Neuronal stem cell (in vitro differentiated cells): Measurements from ENCODE around the gene ZNF274.
A peak's percentile ranks its signal among the peaks of the same experiment; 100 is the strongest.

Experiments
- DNase-seq: peaks from one replicate; pipeline ENCODE4 v3.0.0-alpha.2; 2013; ENCODE audit warnings: low spot score
- H2AFZ ChIP-seq: one replicate; pipeline ENCODE4 v1.6.1; 2013; ENCODE audit warnings: mild to moderate bottlenecking, low read length, inconsistent platforms
- H2AK5ac ChIP-seq: 2 replicates; pipeline ENCODE4 v1.6.1; 2013; ENCODE audit warnings: low read depth, mild to moderate bottlenecking, inconsistent platforms, low read length, moderate library complexity, mixed read lengths
- H2BK120ac ChIP-seq: 2 replicates; pipeline ENCODE4 v1.6.1; 2013; ENCODE audit warnings: low read depth, mild to moderate bottlenecking, inconsistent platforms, low read length, moderate library complexity, mixed read lengths
- H2BK12ac ChIP-seq: one replicate; pipeline ENCODE4 v1.6.1; 2013; ENCODE audit warnings: low read length, inconsistent platforms
- H2BK15ac ChIP-seq: 2 replicates; pipeline ENCODE4 v1.6.1; 2013; ENCODE audit warnings: mild to moderate bottlenecking, low read length, inconsistent platforms, mixed read lengths
- H2BK5ac ChIP-seq: one replicate; pipeline ENCODE4 v1.6.1; 2013; ENCODE audit warnings: inconsistent platforms, mild to moderate bottlenecking, low read length, moderate library complexity
- H3K14ac ChIP-seq: one replicate; pipeline ENCODE4 v1.6.1; 2013; ENCODE audit warnings: low read length, inconsistent platforms
- H3K18ac ChIP-seq: 2 replicates; pipeline ENCODE4 v1.6.1; 2013; ENCODE audit warnings: low read length, inconsistent platforms
- H3K23ac ChIP-seq: 2 replicates; pipeline ENCODE4 v1.6.1; 2013; ENCODE audit warnings: low read depth, mild to moderate bottlenecking, mixed read lengths, low read length, inconsistent platforms; ENCODE audit not compliant: poor library complexity
- H3K27ac ChIP-seq: replicated peaks from 3 replicates; pipeline ENCODE4 v1.5.1; 2013; ENCODE audit warnings: low read length, inconsistent platforms
- H3K27me3 ChIP-seq, 3 experiments: 2 replicates each; pipeline ENCODE4 v1.6.1; 2013; ENCODE audit warnings: low read length in 3 of 3, mild to moderate bottlenecking in 2 of 3, inconsistent platforms in 1 of 3, low read depth in 1 of 3, mixed read lengths in 1 of 3, moderate library complexity in 1 of 3; ENCODE audit not compliant: control insufficient read depth in 3 of 3, insufficient read depth in 3 of 3
- H3K36me3 ChIP-seq, 2 donors: replicated peaks in 1 of 2; 2 replicates each; pipeline ENCODE4 v1.6.1; 2013; ENCODE audit warnings: low read length in 2 of 2; ENCODE audit not compliant: control insufficient read depth in 2 of 2, insufficient read depth in 2 of 2
- H3K4ac ChIP-seq: 2 replicates; pipeline ENCODE4 v1.6.1; 2013; ENCODE audit warnings: inconsistent platforms, mild to moderate bottlenecking, low read length, moderate library complexity
- H3K4me1 ChIP-seq, 2 donors: 1 replicate in 1 of 2; 2 replicates in 1 of 2; pipeline ENCODE4 v1.6.1; 2013; ENCODE audit warnings: low read length in 2 of 2, low read depth in 1 of 2; ENCODE audit not compliant: control insufficient read depth in 2 of 2, insufficient read depth in 1 of 2
- H3K4me2 ChIP-seq: one replicate; pipeline ENCODE4 v1.6.1; 2013; ENCODE audit warnings: mild to moderate bottlenecking, low read length, inconsistent platforms; ENCODE audit not compliant: insufficient read depth, poor library complexity, severe bottlenecking
- H3K4me3 ChIP-seq, 2 donors: 2 replicates each; pipeline ENCODE4 v1.5.1; 2013; ENCODE audit warnings: low read length in 2 of 2, mild to moderate bottlenecking in 2 of 2, inconsistent platforms in 1 of 2, moderate library complexity in 1 of 2
- H3K79me1 ChIP-seq: one replicate; pipeline ENCODE4 v1.6.1; 2013; ENCODE audit warnings: low read depth, mild to moderate bottlenecking, inconsistent platforms, low read length, moderate library complexity
- H3K9ac ChIP-seq: one replicate; pipeline ENCODE4 v1.6.1; 2013; ENCODE audit warnings: mild to moderate bottlenecking, low read depth, low read length, inconsistent platforms; ENCODE audit not compliant: poor library complexity
- H3K9me3 ChIP-seq, 2 donors: replicated peaks in 1 of 2; 2 replicates each; pipeline versions ENCODE3 to v1.6.1; 2013; ENCODE audit warnings: low read length in 2 of 2, mild to moderate bottlenecking in 2 of 2, inconsistent platforms in 1 of 2, low read depth in 1 of 2, mixed read lengths in 1 of 2, moderate library complexity in 1 of 2; ENCODE audit not compliant: control insufficient read depth in 2 of 2, insufficient read depth in 1 of 2
- H4K8ac ChIP-seq: one replicate; pipeline ENCODE4 v1.6.1; 2013; ENCODE audit warnings: low read depth, mild to moderate bottlenecking, inconsistent platforms, low read length, moderate library complexity
- H4K91ac ChIP-seq: one replicate; pipeline ENCODE4 v1.6.1; 2013; ENCODE audit warnings: low read length, low read depth, mild to moderate bottlenecking, inconsistent platforms; ENCODE audit not compliant: poor library complexity
- WGBS, 2 donors: extraction: QIAGEN DNeasy Blood & Tissue Kit; methylation state at CpG; one replicate each; pipeline ENCODE4 v1.1.7; 2013; ENCODE audit warnings: missing lambda C conversion rate in 2 of 2, mixed read lengths in 1 of 2; ENCODE audit not compliant: insufficient read length in 2 of 2, insufficient replicate concordance in 1 of 2; ENCODE audit errors: extremely low coverage in 2 of 2; 5-methylcytosine and 5-hydroxymethylcytosine counted together

Gene ZNF274

GRCh38 chr19:58154679-58155648 lies 27.9 kb upstream of the ZNF274 start:
- Histone ChIP-seq H3K9ac (peak overlapping the region; percentile 90), H2BK120ac (no peak overlapping the region), H3K4me1 (peaks cover 0 to 3% of the 10 kb centered on the region in 2 donors), H3K27ac (peak overlapping the region; percentile 78), H3K79me1 (peaks cover 4% of the 10 kb centered on the region), H3K36me3 (no peaks in the 10 kb centered on the region), H3K18ac (peak overlapping the region; percentile 98), H3K4ac (no peak overlapping the region), H2BK12ac (peak overlapping the region; percentile 66), H3K4me3 (peak overlapping the region; percentile 85 to 96), H4K91ac (peak overlapping the region; percentile 53), H3K9me3 (peaks cover 4 to 49% of the 10 kb centered on the region in 2 donors), H2AFZ (peak overlapping the region; percentile 99), H2BK5ac (peak overlapping the region; percentile 94), H3K4me2 (peak overlapping the region; percentile 80), H4K8ac (no peak overlapping the region), H3K14ac (peak overlapping the region; percentile 64), H2AK5ac (peak overlapping the region; percentile 15), H3K23ac (peak overlapping the region; percentile 98), H2BK15ac (peak overlapping the region; percentile 92), H3K27me3 (no peaks in the 10 kb centered on the region)
- WGBS, 2 donors = no CpG with 5 or more reads among the region's 85 CpGs
- DNase-seq = peak; percentile 97

DNA sequence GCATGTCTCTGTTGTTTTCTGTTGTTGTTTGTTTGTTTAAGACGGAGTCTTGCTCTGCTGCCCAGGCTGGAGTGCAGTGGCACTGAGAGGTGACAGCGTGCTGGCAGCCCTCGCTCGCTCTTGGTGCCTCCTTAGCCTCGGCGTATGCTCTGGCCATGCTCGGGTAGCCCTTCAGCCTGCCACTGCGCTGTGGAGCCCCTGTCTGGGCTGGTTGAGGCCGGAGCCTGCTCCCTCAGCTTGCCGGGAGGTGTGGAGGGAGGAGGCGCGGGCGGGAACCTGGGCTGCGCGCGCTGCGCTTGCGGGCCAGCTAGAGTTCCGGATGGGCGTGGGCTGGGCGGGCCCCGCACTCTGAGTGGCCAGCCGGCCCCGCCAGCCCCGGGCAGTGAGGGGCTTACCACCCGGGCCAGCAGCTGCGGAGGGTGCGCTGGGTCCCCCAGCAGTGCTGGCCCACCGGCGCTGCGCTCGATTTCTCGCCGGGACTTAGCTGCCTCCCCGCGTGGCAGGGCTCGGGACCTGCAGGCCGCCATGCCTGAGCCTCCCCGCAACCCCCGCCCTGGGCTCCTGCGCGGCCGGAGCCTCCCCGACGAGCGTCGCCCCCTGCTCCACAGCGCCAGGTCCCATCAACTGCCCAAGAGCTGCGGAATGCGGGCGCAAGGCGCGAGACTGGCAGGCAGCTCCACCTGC lies 25.7 kb upstream of the ZNF274 start:
- Histone ChIP-seq H3K18ac (peak overlapping the region; percentile 48), H3K9me3 (peaks cover 7 to 36% of the 10 kb centered on the region in 2 donors), H3K79me1 (peaks cover 1% of the 10 kb centered on the region), H2AK5ac (no peak overlapping the region), H4K8ac (peak overlapping the region; percentile 48), H3K27ac (no peak overlapping the region), H2BK12ac (no peak overlapping the region), H3K9ac (no peak overlapping the region), H3K14ac (peak overlapping the region; percentile 21), H3K4me1 (peaks cover 0 to 3% of the 10 kb centered on the region in 2 donors), H4K91ac (no peak overlapping the region), H2AFZ (peak overlapping the region; percentile 67), H3K4me3 (no peak overlapping the region), H3K4ac (no peak overlapping the region), H3K4me2 (no peak overlapping the region), H3K27me3 (no peaks in the 10 kb centered on the region), H2BK120ac (no peak overlapping the region), H3K36me3 (no peaks in the 10 kb centered on the region), H2BK5ac (no peak overlapping the region), H2BK15ac (no peak overlapping the region), H3K23ac (no peak overlapping the region)
- no peak for DNase-seq
- WGBS, 2 donors = no CpG with 5 or more reads among the region's 53 CpGs

GRCh38 chr19:58166268-58166667 lies 16.6 kb upstream of the ZNF274 start:
- no peaks in the 10 kb centered on the region for H3K36me3 ChIP-seq
- H2BK12ac ChIP-seq = no peak overlapping the region
- no peak overlapping the region for H3K18ac ChIP-seq
- H3K27me3 ChIP-seq = no peaks in the 10 kb centered on the region
- no peak overlapping the region for H2BK120ac ChIP-seq
- H2AK5ac ChIP-seq = no peak overlapping the region
- WGBS, 2 donors = no CpG with 5 or more reads among the region's 1 CpG
- no peak overlapping the region for H3K9ac ChIP-seq
- DNase-seq = no peak
- no peak overlapping the region for H3K4me2 ChIP-seq
- H2AFZ ChIP-seq = no peak overlapping the region
- no peaks in the 10 kb centered on the region for H3K4me1 ChIP-seq
- no peak overlapping the region for H3K23ac ChIP-seq
- H3K14ac ChIP-seq = no peak overlapping the region
- H3K9me3 ChIP-seq = peaks cover 23 to 42% of the 10 kb centered on the region in 2 donors
- H3K79me1 ChIP-seq = no peaks in the 10 kb centered on the region
- H3K27ac ChIP-seq = no peak overlapping the region
- H4K8ac ChIP-seq = no peak overlapping the region
- no peak overlapping the region for H2BK5ac ChIP-seq
- H4K91ac ChIP-seq = no peak overlapping the region
- H2BK15ac ChIP-seq = no peak overlapping the region
- H3K4me3 ChIP-seq = no peak overlapping the region
- H3K4ac ChIP-seq = no peak overlapping the region
